Measurements from ENCODE around the gene ING3. TPM values are rescaled to one million over a fixed set of nuclear protein-coding genes. Genes with fewer than 3 reads are reported as not detected.

ING3 gene
- total and polyA plus RNA-seq, 2 of the 8 experiments (the other 6 are each of a cell fraction or from before 2014, with no cell fraction given), result 6.0 to 17.7 TPM

DNA sequence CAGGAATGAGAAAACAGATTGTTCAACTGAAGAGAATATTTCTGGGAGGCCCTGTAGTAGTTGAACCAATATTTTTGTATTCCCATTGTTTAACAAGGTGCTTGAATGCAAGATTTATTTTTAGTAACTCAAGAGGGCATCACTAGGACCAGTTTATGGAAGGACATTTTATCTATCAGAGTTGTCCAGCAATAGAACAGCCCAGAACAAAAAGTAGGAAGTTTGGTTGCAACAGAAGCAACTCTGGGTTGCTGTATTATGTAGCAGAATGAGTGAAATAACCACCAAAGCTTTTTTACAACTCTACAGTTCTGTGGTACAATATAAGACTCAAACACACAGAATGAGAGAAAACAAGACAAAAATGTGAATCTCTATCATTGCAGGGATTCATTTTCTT lies 72.6 kb downstream of the ING3 start:
- Histone ChIP-seq H3K9me3 (ENCODE audit: insufficient read depth in 2 of 2, low read depth in 1 of 2, low read length in 1 of 2) (no peaks in the 10 kb centered on the region), H3K4me3 (ENCODE audit: extremely low read depth in 1 of 4, insufficient read depth in 2 of 4, low read depth in 3 of 4, low read length in 4 of 4) (no peak overlapping the region), H2AFZ (ENCODE audit: low read length) (0 out of 2 replicates have a peak overlapping the region, but pooled peaks have one; percentile 5), H2BK120ac (replicated peaks; ENCODE audit: low read depth, low read length) (no peak overlapping the region), H2BK20ac (ENCODE audit: low read length) (no peak overlapping the region), H3K27ac (ENCODE audit: low read depth, low read length) (no peak overlapping the region), H3K4me1 (replicated peaks in 1 of 4; ENCODE audit: control insufficient read depth in 3 of 4, insufficient read depth in 4 of 4, low read length in 3 of 4) (peaks cover 0 to 6% (median 0%) of the 10 kb centered on the region in 4 experiments; a peak in 2 of 7 replicates), H2BK5ac (ENCODE audit: low read depth, low read length) (no peak overlapping the region), H3K23ac (ENCODE audit: insufficient read length) (no peak overlapping the region), H2AK5ac (ENCODE audit: low read depth, low read length) (no peak overlapping the region), H3K27me3 (replicated peaks in 1 of 4; ENCODE audit: control insufficient read depth in 3 of 4, extremely low read depth in 1 of 4, insufficient read depth in 3 of 4, low read length in 3 of 4) (no peaks in the 10 kb centered on the region), H3K14ac (ENCODE audit: insufficient read length) (no peak overlapping the region), H3K79me2 (ENCODE audit: control insufficient read depth in 1 of 2, insufficient read depth in 2 of 2, low read length in 2 of 2) (no peaks in the 10 kb centered on the region), H2BK15ac (ENCODE audit: low read length) (no peak overlapping the region), H4K20me1 (replicated peaks in 1 of 2; ENCODE audit: control insufficient read depth in 1 of 2, insufficient read depth in 2 of 2, low read length in 2 of 2) (no peaks in the 10 kb centered on the region), H2BK12ac (ENCODE audit: low read depth, low read length) (no peak overlapping the region), H3K4ac (replicated peaks; ENCODE audit: insufficient read length, low read depth, low read length) (no peak overlapping the region), H4K8ac (ENCODE audit: extremely low read depth, insufficient read depth, low read length) (no peak overlapping the region), H3K36me3 (ENCODE audit: control insufficient read depth in 2 of 4, insufficient read depth in 4 of 4, low read length in 3 of 4) (no peaks in the 10 kb centered on the region), H4K5ac (ENCODE audit: insufficient read length, low read depth, low read length) (no peak overlapping the region), H3K79me1 (ENCODE audit: low read depth, low read length) (no peaks in the 10 kb centered on the region), H3K4me2 (ENCODE audit: insufficient read depth in 1 of 2, low read depth in 2 of 2, low read length in 2 of 2) (no peak overlapping the region), H4K91ac (replicated peaks; ENCODE audit: insufficient read length, low read length) (no peak overlapping the region), H3K56ac (replicated peaks; ENCODE audit: insufficient read length, low read depth, low read length) (no peak overlapping the region), H3K9ac (replicated peaks in 1 of 4; ENCODE audit: extremely low read depth in 1 of 4, low read depth in 3 of 4, low read length in 3 of 4) (no peak overlapping the region), H3K18ac (ENCODE audit: extremely low read depth, low read length) (no peak overlapping the region), H3K23me2 (ENCODE audit: low read depth, low read length) (no peaks in the 10 kb centered on the region)
- ChIA-PET POLR2A (ENCODE audit: partially characterized antibody) (no interaction called here), CTCF (ENCODE audit: partially characterized antibody) (no interaction called here)
- FAIRE-seq, result no peak
- no peak for TF ChIP-seq TBP (IDR thresholded peaks at IDR 0.05; ENCODE audit: low read depth, low read length)
- no peak for TF ChIP-seq YY1 (IDR thresholded peaks at IDR 0.05; ENCODE audit: low read depth, low read length)
- TF ChIP-seq SIX5 (IDR thresholded peaks at IDR 0.05; ENCODE audit: low read depth, low read length), result no peak
- no peak for TF ChIP-seq SP2 (IDR thresholded peaks at IDR 0.05; ENCODE audit: low read length)
- TF ChIP-seq SIN3A (conservative IDR thresholded peaks at IDR 0.05 in 1 of 2, IDR thresholded peaks at IDR 0.05 in 1 of 2; ENCODE audit: low read depth in 1 of 2, low read length in 2 of 2), result no peak
- TF ChIP-seq SUZ12 (IDR thresholded peaks at IDR 0.05; ENCODE audit: low read length), result no peak
- no peak for TF ChIP-seq SP1 (IDR thresholded peaks at IDR 0.05; ENCODE audit: low read depth, low read length)
- TF ChIP-seq FOSL1 (IDR thresholded peaks at IDR 0.05; ENCODE audit: insufficient read depth, low read depth, low read length), result no peak
- no peak for TF ChIP-seq EZH2 (IDR thresholded peaks at IDR 0.05; ENCODE audit: low read depth, low read length, severe bottlenecking)
- TF ChIP-seq EP300 (IDR thresholded peaks at IDR 0.05; ENCODE audit: borderline replicate concordance in 1 of 2, low read depth in 2 of 2, low read length in 2 of 2), result no peak
- no peak for TF ChIP-seq HDAC6 (IDR thresholded peaks at IDR 0.05; ENCODE audit: low read depth, low read length)
- DNase-seq (ENCODE audit: low read depth in 1 of 2, low spot score in 2 of 2), result no peak
